Right kidney (tissue), 1 donor: ENCODE data around the gene GLT8D2.

ENCODE experiments used
- DNase-seq: peaks from one replicate; pipeline ENCODE4 v3.0.0-alpha.2; 2016

The GLT8D2 gene

GRCh38 chr12:103948746-103949406 is 101.1 kb downstream of the GLT8D2 start:
- no peak for DNase-seq

- no peak for DNase-seq
These were observed 102.0 kb downstream of the GLT8D2 start for GRCh38 chr12:103947871-103948555.

- DNase-seq: no peak
These were observed 105.0 kb downstream of the GLT8D2 start for GRCh38 chr12:103944964-103945363.
